Measurements from ENCODE around the gene CD83. TPM values are rescaled to one million over a fixed set of nuclear protein-coding genes. Genes with fewer than 3 reads are reported as not detected.
A peak's percentile ranks its signal among the peaks of the same experiment; 100 is the strongest.

CD83 gene
- total RNA-seq, 2 donors from 2014 or later: 19.9 to 26.6 TPM

- peak overlapping the region; percentile 66 for H3K27ac Mint-ChIP-seq
- peaks cover 14 to 33% of the 10 kb centered on the region in 2 donors for H3K36me3 Mint-ChIP-seq (ENCODE audit: insufficient read depth in 2 of 2)
- ATAC-seq (replicated peaks in 1 of 2): peak in 1 of 2 donors; percentile 0
- H3K4me3 Mint-ChIP-seq: peak overlapping the region; percentile 90 to 99
- DNase-seq: no peak
- peaks cover 51% of the 10 kb centered on the region for H3K4me1 Mint-ChIP-seq (ENCODE audit: low read depth)
- H3K9me3 Mint-ChIP-seq: no peaks in the 10 kb centered on the region
- no peaks in the 10 kb centered on the region for H3K27me3 Mint-ChIP-seq (ENCODE audit: low read depth)
Measured at GRCh38 chr6:14118446-14118845, 874 bp downstream of the CD83 start.

- no peak overlapping the region for H3K27ac Mint-ChIP-seq
- no peak for ATAC-seq (replicated peaks in 1 of 2)
- peaks cover 18 to 36% of the 10 kb centered on the region in 2 donors for H3K36me3 Mint-ChIP-seq (ENCODE audit: insufficient read depth in 2 of 2)
- peaks cover 60% of the 10 kb centered on the region for H3K4me1 Mint-ChIP-seq (ENCODE audit: low read depth)
- no peaks in the 10 kb centered on the region for H3K27me3 Mint-ChIP-seq (ENCODE audit: low read depth)
- no peaks in the 10 kb centered on the region for H3K9me3 Mint-ChIP-seq
- H3K4me3 Mint-ChIP-seq: peak overlapping the region; percentile 90 to 99
- DNase-seq: no peak
Measured at GRCh38 chr6:14119784-14120183, 2.2 kb downstream of the CD83 start.

- Mint-ChIP-seq H3K27me3 (ENCODE audit: low read depth) (no peaks in the 10 kb centered on the region), H3K4me3 (peak overlapping the region; percentile 90 to 99), H3K27ac (no peak overlapping the region), H3K9me3 (no peaks in the 10 kb centered on the region), H3K36me3 (ENCODE audit: insufficient read depth in 2 of 2) (peaks cover 18 to 38% of the 10 kb centered on the region in 2 donors), H3K4me1 (ENCODE audit: low read depth) (peaks cover 68% of the 10 kb centered on the region)
- ATAC-seq (replicated peaks in 1 of 2) (no peak), DNase-seq (no peak)
Measured at GRCh38 chr6:14120546-14120945, 3.0 kb downstream of the CD83 start.

GRCh38 chr6:14121936-14122344, 4.4 kb downstream of the CD83 start:
- H3K4me3 Mint-ChIP-seq: peak overlapping the region; percentile 31 to 41
- DNase-seq (peak; percentile 43 to 55), ATAC-seq (replicated peaks in 1 of 2) (peak; percentile 56 to 75)
- peak overlapping the region; percentile 5 for H3K27ac Mint-ChIP-seq
- H3K4me1 Mint-ChIP-seq (ENCODE audit: low read depth): peaks cover 76% of the 10 kb centered on the region
- H3K9me3 Mint-ChIP-seq: no peaks in the 10 kb centered on the region
- H3K36me3 Mint-ChIP-seq (ENCODE audit: insufficient read depth in 2 of 2): peaks cover 18 to 42% of the 10 kb centered on the region in 2 donors
- H3K27me3 Mint-ChIP-seq (ENCODE audit: low read depth): no peaks in the 10 kb centered on the region

- H3K36me3 Mint-ChIP-seq (ENCODE audit: insufficient read depth in 2 of 2): peaks cover 14 to 42% of the 10 kb centered on the region in 2 donors
- H3K9me3 Mint-ChIP-seq: no peaks in the 10 kb centered on the region
- peak overlapping the region; percentile 27 for H3K27ac Mint-ChIP-seq
- H3K27me3 Mint-ChIP-seq (ENCODE audit: low read depth): no peaks in the 10 kb centered on the region
- H3K4me1 Mint-ChIP-seq (ENCODE audit: low read depth): peaks cover 81% of the 10 kb centered on the region
- DNase-seq (no peak), ATAC-seq (replicated peaks in 1 of 2) (no peak)
- peak overlapping the region in 1 of 2 donors; percentile 17 for H3K4me3 Mint-ChIP-seq
Measured at GRCh38 chr6:14123386-14124111, 6.0 kb downstream of the CD83 start.

- H3K4me1 Mint-ChIP-seq (ENCODE audit: low read depth): peaks cover 84% of the 10 kb centered on the region
- no peaks in the 10 kb centered on the region for H3K27me3 Mint-ChIP-seq (ENCODE audit: low read depth)
- H3K36me3 Mint-ChIP-seq (ENCODE audit: insufficient read depth in 2 of 2): peaks cover 14 to 44% of the 10 kb centered on the region in 2 donors
- H3K4me3 Mint-ChIP-seq: no peak overlapping the region
- no peak for DNase-seq
- no peak overlapping the region for H3K27ac Mint-ChIP-seq
- no peaks in the 10 kb centered on the region for H3K9me3 Mint-ChIP-seq
- ATAC-seq (replicated peaks in 1 of 2): no peak
Measured at GRCh38 chr6:14125346-14125745, 7.8 kb downstream of the CD83 start.

GRCh38 chr6:14126191-14126590, 8.6 kb downstream of the CD83 start:
- Mint-ChIP-seq H3K9me3 (no peaks in the 10 kb centered on the region), H3K27ac (no peak overlapping the region), H3K4me1 (ENCODE audit: low read depth) (peaks cover 76% of the 10 kb centered on the region), H3K4me3 (no peak overlapping the region), H3K36me3 (ENCODE audit: insufficient read depth in 2 of 2) (peaks cover 10 to 45% of the 10 kb centered on the region in 2 donors), H3K27me3 (ENCODE audit: low read depth) (no peaks in the 10 kb centered on the region)
- DNase-seq (no peak), ATAC-seq (replicated peaks in 1 of 2) (no peak)

- H3K4me1 Mint-ChIP-seq (ENCODE audit: low read depth): peaks cover 61% of the 10 kb centered on the region
Measured at GRCh38 chr6:14127611-14128010, 10.0 kb downstream of the CD83 start.

GRCh38 chr6:14128012-14128411, 10.4 kb downstream of the CD83 start:
- Mint-ChIP-seq H3K4me3 (no peak overlapping the region), H3K27ac (peak overlapping the region; percentile 36), H3K9me3 (no peaks in the 10 kb centered on the region), H3K27me3 (ENCODE audit: low read depth) (no peaks in the 10 kb centered on the region), H3K4me1 (ENCODE audit: low read depth) (peaks cover 58% of the 10 kb centered on the region), H3K36me3 (ENCODE audit: insufficient read depth in 2 of 2) (peaks cover 5 to 36% of the 10 kb centered on the region in 2 donors)
- ATAC-seq (replicated peaks in 1 of 2) (no peak), DNase-seq (no peak)

More at GRCh38 chr6:14127611-14128010, 10.0 kb downstream of the CD83 start:
- ATAC-seq (replicated peaks in 1 of 2) (no peak), DNase-seq (no peak)
- Mint-ChIP-seq H3K27me3 (ENCODE audit: low read depth) (no peaks in the 10 kb centered on the region), H3K9me3 (no peaks in the 10 kb centered on the region), H3K36me3 (ENCODE audit: insufficient read depth in 2 of 2) (peaks cover 7 to 37% of the 10 kb centered on the region in 2 donors), H3K4me3 (no peak overlapping the region), H3K27ac (no peak overlapping the region)

- no peak overlapping the region for H3K4me3 Mint-ChIP-seq
- no peak overlapping the region for H3K27ac Mint-ChIP-seq
- ATAC-seq (replicated peaks in 1 of 2) (no peak), DNase-seq (no peak)
- peaks cover 3 to 36% of the 10 kb centered on the region in 2 donors for H3K36me3 Mint-ChIP-seq (ENCODE audit: insufficient read depth in 2 of 2)
- H3K9me3 Mint-ChIP-seq: peaks cover 0 to 1% of the 10 kb centered on the region in 2 donors
- no peaks in the 10 kb centered on the region for H3K27me3 Mint-ChIP-seq (ENCODE audit: low read depth)
- H3K4me1 Mint-ChIP-seq (ENCODE audit: low read depth): peaks cover 51% of the 10 kb centered on the region
Measured at GRCh38 chr6:14128746-14129145, 11.2 kb downstream of the CD83 start.

GRCh38 chr6:14129575-14129974, 12.0 kb downstream of the CD83 start:
- Mint-ChIP-seq H3K36me3 (ENCODE audit: insufficient read depth in 2 of 2) (peaks cover 5 to 43% of the 10 kb centered on the region in 2 donors), H3K4me3 (no peak overlapping the region), H3K27me3 (ENCODE audit: low read depth) (no peaks in the 10 kb centered on the region), H3K9me3 (peaks cover 0 to 2% of the 10 kb centered on the region in 2 donors), H3K4me1 (ENCODE audit: low read depth) (peaks cover 47% of the 10 kb centered on the region), H3K27ac (no peak overlapping the region)
- DNase-seq: peak in 1 of 2 donors; percentile 22
- ATAC-seq (replicated peaks in 1 of 2): peak; percentile 56 to 59

- H3K27ac Mint-ChIP-seq: no peak overlapping the region
- peaks cover 7 to 49% of the 10 kb centered on the region in 2 donors for H3K36me3 Mint-ChIP-seq (ENCODE audit: insufficient read depth in 2 of 2)
- no peak for ATAC-seq (replicated peaks in 1 of 2)
- peaks cover 37% of the 10 kb centered on the region for H3K4me1 Mint-ChIP-seq (ENCODE audit: low read depth)
- H3K4me3 Mint-ChIP-seq: no peak overlapping the region
- no peaks in the 10 kb centered on the region for H3K27me3 Mint-ChIP-seq (ENCODE audit: low read depth)
- DNase-seq: no peak
- peaks cover 0 to 2% of the 10 kb centered on the region in 2 donors for H3K9me3 Mint-ChIP-seq
Measured at GRCh38 chr6:14130435-14131075, 13.0 kb downstream of the CD83 start.

GRCh38 chr6:14131579-14131978, 14.0 kb downstream of the CD83 start:
- H3K4me1 Mint-ChIP-seq (ENCODE audit: low read depth): peaks cover 29% of the 10 kb centered on the region
- DNase-seq (no peak), ATAC-seq (replicated peaks in 1 of 2) (no peak)
- H3K27me3 Mint-ChIP-seq (ENCODE audit: low read depth): no peaks in the 10 kb centered on the region
- H3K27ac Mint-ChIP-seq: no peak overlapping the region
- H3K9me3 Mint-ChIP-seq: peaks cover 0 to 2% of the 10 kb centered on the region in 2 donors
- H3K4me3 Mint-ChIP-seq: no peak overlapping the region
- peaks cover 7 to 49% of the 10 kb centered on the region in 2 donors for H3K36me3 Mint-ChIP-seq (ENCODE audit: insufficient read depth in 2 of 2)

Measured in activated T-cell treated with anti-CD3 and anti-CD28 coated beads, Interleukin-2, amount 50 U/mL, for 72 hours (primary cell).